GM12873 (cell line): ENCODE results near the gene CLCN6.

ENCODE experiments used
- CTCF ChIP-seq: IDR thresholded peaks from 2 replicates; pipeline ENCODE4 v1.5.1; 2012; ENCODE audit warnings: low read depth, mild to moderate bottlenecking, moderate library complexity, low read length, control low read depth; ENCODE audit not compliant: insufficient read depth; ENCODE audit errors: missing control alignments

CLCN6 gene

GRCh38 chr1:11764519-11764918 is 41.5 kb upstream of the CLCN6 start:
- TF ChIP-seq CTCF = no peak

- no peak for TF ChIP-seq CTCF
Observed at GRCh38 chr1:11765661-11766428, 40.1 kb upstream of the CLCN6 start.

DNA sequence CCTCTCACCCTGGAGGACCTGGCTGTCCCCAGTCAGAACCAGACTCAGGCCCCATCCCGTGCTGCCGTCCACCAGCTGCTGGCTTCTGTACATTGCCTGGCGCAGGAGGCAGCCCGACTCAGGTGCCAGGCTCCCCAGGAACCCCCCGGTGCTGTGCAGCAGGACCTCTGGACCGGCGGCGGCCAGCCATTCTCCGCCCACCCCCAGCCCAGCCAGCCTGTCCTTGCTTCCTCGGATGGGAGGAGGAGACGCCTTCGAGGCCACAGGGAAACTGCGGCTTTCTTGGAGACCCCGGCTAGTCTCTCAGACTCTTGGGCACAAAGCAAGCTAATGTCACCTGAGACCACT is 39.6 kb upstream of the CLCN6 start:
- TF ChIP-seq CTCF = no peak

- no peak for TF ChIP-seq CTCF
Observed at GRCh38 chr1:11767922-11768704, 37.9 kb upstream of the CLCN6 start.

GRCh38 chr1:11768821-11769220 is 37.2 kb upstream of the CLCN6 start:
- TF ChIP-seq CTCF = no peak

- TF ChIP-seq CTCF = no peak
Observed at GRCh38 chr1:11769274-11769673, 36.7 kb upstream of the CLCN6 start.

DNA sequence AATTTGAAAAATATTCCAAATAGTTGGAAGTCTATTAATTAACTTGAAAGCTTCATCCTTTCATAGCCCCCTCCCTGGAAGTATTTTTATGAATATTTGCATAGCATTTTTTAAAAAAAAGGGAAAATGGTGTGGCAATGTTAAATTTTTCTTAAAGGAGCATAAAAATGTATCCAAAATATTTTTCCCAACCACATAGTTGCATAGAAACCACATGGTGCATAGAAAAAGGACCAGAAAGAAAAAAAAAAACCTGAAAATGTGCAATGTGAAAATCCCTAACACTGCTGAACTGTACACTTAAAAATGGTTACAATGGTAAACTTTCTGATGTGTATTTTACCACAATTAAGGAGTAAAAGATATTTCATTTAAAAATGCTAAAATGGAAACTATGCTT is 36.0 kb upstream of the CLCN6 start:
- no peak for TF ChIP-seq CTCF
